Calu3 (cell line): ENCODE measurements around the gene MEN1. TPM values are rescaled to one million over a fixed set of nuclear protein-coding genes. Genes with fewer than 3 reads are reported as not detected.
A peak's percentile ranks its signal among the peaks of the same experiment; 100 is the strongest.

Experiments used
- BruUV-seq: library from RNA; stranded (reverse); fragments of 400-500 nt; replicated peaks from 2 replicates; lab custom pipeline; 2021; lab: Mats Ljungman, UMichigan
- CTCF ChIA-PET: fragments of 300-600 bp; sonication (Branson Sonifier 250); formaldehyde crosslinking; loops from one replicate; lab custom pipeline; 2022; ENCODE audit warnings: antibody characterized with exemption; lab: Charles Lee
- DNase-seq: peaks from one replicate; pipeline ENCODE4 v3.0.0; 2022
- H3K27ac Mint-ChIP-seq: one replicate; pipeline ENCODE4 v1.8.0; 2022; ENCODE audit warnings: mixed read lengths; ENCODE audit not compliant: unreplicated experiment
- H3K27me3 Mint-ChIP-seq: one replicate; pipeline ENCODE4 v1.8.0; 2022; ENCODE audit warnings: mixed read lengths; ENCODE audit not compliant: unreplicated experiment
- H3K36me3 Mint-ChIP-seq: one replicate; pipeline ENCODE4 v1.8.0; 2022; ENCODE audit warnings: mild to moderate bottlenecking, moderate library complexity, mixed read lengths; ENCODE audit not compliant: insufficient read depth, unreplicated experiment
- H3K4me1 Mint-ChIP-seq: one replicate; pipeline ENCODE4 v1.8.0; 2022; ENCODE audit warnings: mild to moderate bottlenecking, low read depth, mixed read lengths; ENCODE audit not compliant: unreplicated experiment
- H3K4me3 Mint-ChIP-seq: one replicate; pipeline ENCODE4 v1.8.0; 2022; ENCODE audit warnings: mild to moderate bottlenecking, low read depth, moderate library complexity, mixed read lengths; ENCODE audit not compliant: unreplicated experiment
- H3K9me3 Mint-ChIP-seq: one replicate; pipeline ENCODE4 v1.8.0; 2022; ENCODE audit warnings: low read depth, mixed read lengths; ENCODE audit not compliant: unreplicated experiment
- CTCF ChIP-seq: fragments of 200-600 bp; IDR thresholded peaks from one replicate; pipeline ENCODE4 v1.8.0; 2022; ENCODE audit warnings: antibody characterized with exemption; ENCODE audit not compliant: unreplicated experiment
- intact Hi-C: fragments of 100-400 bp; cut with micrococcal nuclease; formaldehyde crosslinking; loops from one replicate; pipeline ENCODE4 v1.10.0; 2022; ENCODE audit not compliant: unreplicated experiment
- total RNA-seq: library from RNA; stranded (reverse); gene quantifications from 2 replicates; pipeline ENCODE4 v1.2.3, GENCODE V29; 2022

Gene MEN1
- total RNA-seq, 1 experiment from 2014 or later: 39.8 TPM

- no peaks in the 10 kb centered on the region for H3K27me3 Mint-ChIP-seq
- intact Hi-C loops: loop anchor here (5.0 to 10.0 kb wide), 3 partner anchors 153 to 270 kb away; partner anchors contain the start of genes ARL2, BATF2, TM7SF2 and ZNHIT2
- BruUV-seq: no TSS peak
- peak; percentile 94 for DNase-seq
- H3K4me1 Mint-ChIP-seq: peaks cover 51% of the 10 kb centered on the region
- TF ChIP-seq CTCF: peak; percentile 79
- CTCF ChIA-PET: interaction anchor here (0.7 to 2.5 kb wide), 13 partner anchors 9 to 338 kb away, joined by 3 to 11 read pairs (median 3); partner anchors contain the start of genes ARL2, BATF2, MEN1 and SF1
- peak within 1 kb of the TSS; percentile 92 for H3K4me3 Mint-ChIP-seq
- H3K36me3 Mint-ChIP-seq: peaks cover 52% of the 10 kb centered on the region
- H3K9me3 Mint-ChIP-seq: no peaks in the 10 kb centered on the region
- peak within 1 kb of the TSS; percentile 29 for H3K27ac Mint-ChIP-seq
Measured at GRCh38 chr11:64844330-64845128, 34.2 kb upstream of the MEN1 start, which contains the start of gene CDC42BPG. Gene CDC42BPG (minus strand): TSS chr11:64844653. CDS start chr11:64844569, 84 bp downstream.

GRCh38 chr11:64843686-64844329 lies 33.5 kb upstream of the MEN1 start:
- Mint-ChIP-seq H3K9me3 (no peaks in the 10 kb centered on the region), H3K36me3 (peaks cover 52% of the 10 kb centered on the region), H3K4me1 (peaks cover 43% of the 10 kb centered on the region), H3K4me3 (peak overlapping the region; percentile 92), H3K27me3 (no peaks in the 10 kb centered on the region), H3K27ac (peak overlapping the region; percentile 29)
- CTCF ChIA-PET: interaction anchor here (0.6 to 2.5 kb wide), 14 partner anchors 8 to 836 kb away, joined by 3 to 11 read pairs (median 3); partner anchors contain the start of genes ARL2, BATF2, MEN1 and SF1
- intact Hi-C loops: loop anchor here (10.0 kb wide), 1 partner anchor 271 kb away; the partner anchor contains the start of genes TM7SF2 and ZNHIT2
- no peak for TF ChIP-seq CTCF
- BruUV-seq: TSS peak; percentile 37
- DNase-seq: peak; percentile 22

GRCh38 chr11:64842851-64843685 lies 32.7 kb upstream of the MEN1 start:
- no peaks in the 10 kb centered on the region for H3K27me3 Mint-ChIP-seq
- CTCF ChIA-PET: interaction anchor here (0.6 to 2.5 kb wide), 9 partner anchors 11 to 836 kb away, joined by 3 to 10 read pairs (median 3); partner anchors contain the start of genes ARL2, MEN1 and SF1
- H3K4me1 Mint-ChIP-seq: peaks cover 36% of the 10 kb centered on the region
- H3K27ac Mint-ChIP-seq: peak overlapping the region; percentile 29
- BruUV-seq: no TSS peak
- peaks cover 45% of the 10 kb centered on the region for H3K36me3 Mint-ChIP-seq
- DNase-seq: peak; percentile 77
- H3K9me3 Mint-ChIP-seq: no peaks in the 10 kb centered on the region
- H3K4me3 Mint-ChIP-seq: peak overlapping the region; percentile 92
- intact Hi-C loops: loop anchor here (10.0 kb wide), 1 partner anchor 272 kb away; the partner anchor contains the start of genes TM7SF2 and ZNHIT2
- TF ChIP-seq CTCF: no peak
